HG03060 (cell line): ENCODE results near the gene UBR3.
"Not testable (repeated sequence)": the region's sequence is repeated elsewhere in the genome, so short reads cannot be mapped to it uniquely, and the experiment has no call there.

ENCODE experiments used
- ATAC-seq: cut with Tn5 transposase; IDR thresholded peaks from one replicate; pipeline ENCODE4 v1.9.1; 2021; ENCODE audit warnings: low read depth, moderate number of reproducible peaks; ENCODE audit not compliant: unreplicated experiment

Gene UBR3

DNA sequence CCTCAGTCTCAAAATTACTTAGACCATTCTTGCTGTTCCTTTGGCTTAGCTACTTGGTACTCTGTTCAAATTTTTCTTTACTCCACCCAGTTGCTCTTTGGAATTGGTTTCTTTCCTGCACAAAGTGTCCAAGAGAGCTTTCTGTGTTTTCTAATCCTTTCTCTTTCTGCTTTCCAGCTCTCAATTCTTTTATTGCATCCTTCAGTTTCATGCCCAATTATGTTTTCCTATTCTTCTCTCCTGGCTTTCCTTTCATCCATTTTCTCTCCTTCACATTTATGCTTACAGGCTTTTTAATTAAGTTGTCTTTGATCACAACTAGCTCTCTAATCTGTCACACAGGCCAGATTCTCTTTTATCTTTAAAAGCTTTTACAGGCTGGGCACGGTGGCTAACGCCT is 38.2 kb downstream of the UBR3 start:
- ATAC-seq = no peak

DNA sequence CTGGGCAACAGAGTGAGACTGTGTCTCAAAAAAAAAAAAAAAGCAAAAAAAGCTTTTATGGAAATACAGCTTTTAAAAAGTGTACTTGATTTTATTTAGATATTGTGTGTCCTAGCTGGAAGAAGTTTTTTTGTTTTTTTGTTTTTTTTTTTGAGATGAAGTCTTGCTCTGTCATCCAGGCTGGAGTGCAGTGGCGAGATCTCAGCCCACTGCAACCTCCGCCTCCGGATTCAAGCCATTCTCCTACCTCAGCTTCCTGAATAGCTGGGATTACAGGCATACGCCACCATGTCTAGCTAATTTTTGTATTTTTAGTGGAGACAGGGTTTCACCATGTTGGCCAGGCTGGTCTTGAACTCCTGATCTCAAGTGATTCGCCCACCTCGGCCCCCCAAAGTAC is 39.0 kb downstream of the UBR3 start:
- not testable (repeated sequence) for ATAC-seq

DNA sequence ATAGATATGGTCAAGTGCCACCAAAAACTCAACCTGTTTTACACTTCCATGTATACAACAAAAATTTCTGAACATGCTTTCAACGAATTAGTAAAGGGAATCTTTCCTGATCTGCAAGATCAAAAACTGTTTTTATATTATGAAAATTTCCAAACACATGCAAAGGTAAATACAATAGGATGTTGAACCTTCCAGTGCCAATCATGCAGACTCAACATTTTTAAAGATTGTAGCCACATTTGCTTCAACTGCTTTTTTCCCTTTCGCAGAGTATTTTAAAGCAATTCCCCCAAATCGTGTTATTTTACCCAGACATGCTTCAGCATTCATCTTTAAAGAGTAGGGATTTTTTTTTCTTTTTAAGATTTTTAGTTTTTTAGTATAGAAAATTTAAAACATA is 40.3 kb downstream of the UBR3 start:
- ATAC-seq = no peak

DNA sequence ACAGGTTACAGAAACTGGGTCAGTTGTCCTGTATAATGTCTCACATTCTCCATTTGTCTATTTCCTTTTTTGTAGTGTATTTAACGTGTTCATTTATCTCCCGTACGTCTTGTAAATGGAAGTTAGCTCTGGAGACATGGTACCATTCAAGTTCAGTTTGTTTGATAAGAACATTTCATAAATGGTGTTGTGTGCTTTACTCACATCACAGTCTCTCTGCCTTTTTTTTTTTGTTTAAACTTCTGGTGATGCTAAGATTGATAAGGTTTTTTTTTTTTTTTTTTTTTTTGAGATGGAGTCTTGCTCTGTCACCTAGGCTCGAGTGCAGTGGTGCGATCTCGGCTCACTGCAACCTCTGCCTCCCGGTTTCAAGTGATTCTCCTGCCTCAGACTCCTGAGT is 41.7 kb downstream of the UBR3 start:
- ATAC-seq = no peak

DNA sequence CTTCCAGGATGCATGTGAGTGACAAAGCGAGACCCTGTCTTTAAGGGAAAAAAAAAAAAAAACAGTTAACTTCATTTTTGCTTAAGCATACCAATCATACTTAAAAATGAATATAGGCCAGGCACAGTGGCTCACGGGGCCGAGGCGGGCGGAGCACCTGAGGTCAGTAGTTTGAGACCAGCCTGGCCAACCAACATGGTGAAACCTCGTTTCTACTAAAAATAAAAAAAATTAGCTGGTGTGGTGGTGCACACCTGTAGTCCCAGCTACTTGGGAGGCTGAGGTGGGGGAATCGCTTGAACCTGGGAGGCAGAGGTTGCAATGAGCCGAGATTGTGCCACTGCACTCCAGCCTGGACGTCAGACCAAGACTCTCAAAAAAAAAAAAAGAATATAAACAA is 44.1 kb downstream of the UBR3 start:
- ATAC-seq = not testable (repeated sequence)

DNA sequence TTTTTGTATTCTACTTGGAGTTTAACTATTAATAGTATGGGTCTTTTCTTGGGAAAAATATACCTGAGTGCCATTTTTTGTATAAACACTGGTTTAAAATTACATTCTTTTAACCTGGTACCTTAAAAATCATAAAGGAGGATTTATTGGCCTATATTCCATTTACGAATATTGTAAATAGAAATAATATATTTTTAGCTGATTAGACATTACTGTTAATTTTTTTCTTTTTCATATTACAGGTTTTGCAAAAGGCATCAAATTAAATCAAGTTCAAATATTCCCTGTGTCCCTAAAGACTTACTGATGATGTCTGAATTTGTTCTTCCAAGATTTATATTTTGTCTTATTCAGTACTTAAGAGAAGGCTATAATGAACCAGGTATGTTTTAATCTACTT is 44.7 kb downstream of the UBR3 start:
- ATAC-seq = no peak

DNA sequence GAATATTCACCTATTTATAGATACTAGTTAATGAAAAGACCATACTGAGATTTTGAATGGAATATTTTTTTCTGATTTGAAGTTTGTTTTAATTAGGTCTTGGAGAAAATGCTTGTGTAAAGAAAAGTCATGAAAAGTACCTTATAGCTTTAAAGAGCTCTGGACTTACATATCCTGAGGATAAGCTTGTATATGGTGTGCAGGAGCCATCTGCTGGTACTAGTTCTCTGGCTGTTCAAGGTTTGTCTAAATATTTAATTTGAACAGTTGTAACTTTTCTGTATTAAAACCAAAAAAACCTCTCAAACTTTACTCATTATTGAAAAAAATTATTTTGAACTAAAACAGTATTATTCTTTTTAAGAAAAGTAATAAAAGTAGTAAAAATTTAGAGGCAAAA is 50.1 kb downstream of the UBR3 start:
- no peak for ATAC-seq

DNA sequence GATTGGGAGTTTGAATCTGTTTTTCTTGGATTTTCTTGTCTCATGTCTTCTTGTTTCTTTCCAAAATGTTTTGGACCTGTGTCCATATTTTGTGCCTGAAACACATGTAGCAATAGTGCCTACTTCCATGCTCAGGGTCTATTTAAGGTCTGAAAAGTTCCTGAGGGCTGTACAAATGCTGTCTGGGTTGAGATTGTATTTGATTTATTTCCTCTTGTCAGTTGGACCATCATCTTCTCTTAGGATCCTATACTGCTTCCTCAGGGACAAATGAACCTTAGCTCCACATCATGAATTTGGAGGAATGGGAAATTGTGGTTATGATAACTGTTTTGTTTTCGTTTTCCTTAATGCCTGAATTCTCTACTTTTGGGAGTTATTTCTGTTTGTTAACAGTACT is 59.9 kb downstream of the UBR3 start:
- ATAC-seq = no peak

DNA sequence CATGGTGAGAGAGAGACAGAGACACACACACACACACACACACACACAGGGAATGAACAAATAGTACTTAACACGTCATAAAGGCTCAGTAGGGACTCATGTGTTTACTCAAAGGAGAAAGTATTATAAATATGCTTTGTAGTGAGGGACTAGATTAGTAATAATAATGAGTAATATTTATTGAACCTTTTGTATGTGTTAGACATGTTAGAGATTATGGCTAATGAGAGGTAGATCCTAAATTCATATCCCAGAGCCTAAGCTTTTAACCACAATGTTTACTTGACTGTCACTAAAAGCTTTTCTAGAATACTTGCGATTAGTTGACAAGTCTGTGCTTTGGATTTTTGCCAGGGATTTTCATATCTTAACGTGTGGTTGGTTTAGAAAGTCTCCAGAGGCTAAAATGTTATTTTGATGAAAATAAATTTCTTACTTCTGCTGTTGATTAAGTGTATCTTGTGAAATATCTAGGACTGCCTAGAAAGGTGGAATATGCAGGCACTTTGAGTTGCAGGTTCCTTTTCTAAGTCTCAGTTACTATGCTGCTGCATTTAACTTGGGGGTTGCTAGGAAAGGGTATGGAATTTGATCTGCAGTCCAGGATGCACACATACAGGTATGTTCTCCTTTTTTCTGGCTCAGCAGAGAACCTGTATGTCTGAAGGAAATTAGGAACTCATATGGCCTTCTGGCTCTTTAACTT is 64.5 kb downstream of the UBR3 start:
- no peak for ATAC-seq

DNA sequence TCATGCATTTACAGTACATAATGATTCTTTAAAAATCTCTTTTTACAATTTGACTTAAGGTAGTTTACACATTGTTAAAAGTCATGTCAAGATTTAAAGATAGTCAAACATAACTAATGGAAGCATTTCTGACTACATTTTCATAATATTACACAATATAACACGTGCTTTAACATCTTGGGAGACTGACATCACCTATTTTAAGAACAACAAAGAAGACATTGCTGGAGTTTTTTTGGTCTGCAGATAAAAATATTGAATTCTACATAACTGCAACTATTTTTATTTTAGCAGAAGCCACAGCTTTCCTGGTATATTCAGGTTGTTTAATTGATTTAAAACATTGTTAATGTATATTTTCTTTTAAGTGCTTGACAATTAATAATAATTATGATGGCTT is 65.7 kb downstream of the UBR3 start:
- no peak for ATAC-seq

DNA sequence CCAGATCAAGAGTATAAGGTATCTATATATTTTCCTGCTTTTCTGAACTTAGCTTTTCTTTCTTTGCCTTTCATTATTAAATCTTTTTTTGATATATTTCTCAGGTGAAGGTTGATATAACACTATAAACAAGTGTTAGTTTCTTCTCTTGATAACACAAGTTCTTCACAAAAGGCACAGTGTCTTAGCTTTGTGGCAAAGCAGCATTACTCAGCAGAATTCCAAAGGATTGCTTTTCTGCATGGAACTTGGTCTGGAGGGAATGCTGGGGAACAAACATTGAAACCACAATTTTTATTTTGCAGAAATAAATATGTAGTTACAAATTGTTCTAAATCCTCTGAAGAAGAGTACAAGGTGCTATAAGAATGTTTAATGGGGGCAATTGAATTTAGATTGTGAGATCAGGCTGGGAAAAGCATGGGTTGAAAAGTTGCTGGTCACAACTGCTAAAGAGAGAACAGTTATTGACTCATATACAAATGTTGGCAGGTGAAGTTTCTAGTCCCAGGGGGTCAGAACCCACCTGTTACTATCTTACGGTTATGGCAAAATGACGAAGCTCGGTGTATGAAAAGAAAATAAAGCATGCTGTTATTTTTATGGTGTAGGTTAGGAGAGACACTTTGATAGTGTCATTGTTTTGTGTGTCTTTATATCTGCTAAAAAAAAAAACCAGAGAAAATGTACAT is 68.2 kb downstream of the UBR3 start:
- no peak for ATAC-seq

DNA sequence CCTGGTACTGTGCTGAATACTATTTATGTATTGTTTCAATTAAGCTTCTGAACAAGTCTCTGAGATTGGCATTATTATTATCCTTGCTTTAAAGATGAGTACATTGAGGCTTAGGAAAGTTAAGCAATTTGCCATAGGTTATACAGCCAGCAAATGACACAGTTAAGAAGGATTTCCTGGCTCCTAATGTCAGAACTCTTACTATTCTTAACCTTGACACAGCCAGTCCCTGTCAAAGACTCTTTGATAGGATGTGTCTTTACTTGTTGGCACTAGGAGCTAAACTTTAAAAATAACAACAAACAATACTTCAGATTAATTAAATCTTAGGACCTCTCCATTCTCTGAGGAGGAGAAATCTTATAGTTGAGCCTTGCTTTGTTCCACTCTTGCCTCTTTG is 70.6 kb downstream of the UBR3 start:
- no peak for ATAC-seq

DNA sequence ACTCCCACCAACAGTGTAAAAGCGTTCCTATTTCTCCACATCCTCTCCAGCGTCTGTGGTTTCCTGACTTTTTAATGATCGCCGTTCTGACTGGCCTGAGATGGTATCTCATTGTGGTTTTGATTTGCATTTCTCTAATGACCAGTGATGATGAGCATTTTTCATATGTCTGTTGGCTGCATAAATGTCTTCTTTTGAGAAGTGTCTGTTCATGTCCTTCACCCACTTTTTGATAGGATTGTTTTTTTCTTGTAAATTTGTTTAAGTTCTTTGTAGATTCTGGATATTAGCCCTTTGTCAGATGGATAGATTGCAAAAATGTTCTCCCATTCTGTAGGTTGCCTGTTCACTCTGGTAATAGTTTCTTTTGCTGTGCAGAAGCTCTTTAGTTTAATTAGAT is 72.8 kb downstream of the UBR3 start:
- ATAC-seq = not testable (repeated sequence)

DNA sequence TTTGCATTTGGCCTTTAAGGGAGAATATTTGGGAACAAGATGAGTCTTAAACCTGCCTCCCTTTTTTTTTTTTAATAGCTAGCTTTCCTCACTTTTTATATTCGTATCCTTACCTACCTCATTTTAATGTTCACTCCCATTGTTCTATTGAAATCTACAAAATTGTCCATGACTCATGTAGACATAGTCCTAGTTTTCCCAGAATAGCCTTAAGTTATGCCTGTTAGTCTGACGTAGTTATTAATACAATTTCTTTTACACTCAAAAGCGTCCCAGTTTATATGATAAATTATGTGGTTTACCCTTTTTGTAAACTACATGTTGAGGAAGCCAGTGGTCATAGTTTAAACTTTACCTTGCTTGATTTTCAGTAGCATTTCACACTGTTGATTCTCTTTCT is 73.4 kb downstream of the UBR3 start:
- no peak for ATAC-seq

DNA sequence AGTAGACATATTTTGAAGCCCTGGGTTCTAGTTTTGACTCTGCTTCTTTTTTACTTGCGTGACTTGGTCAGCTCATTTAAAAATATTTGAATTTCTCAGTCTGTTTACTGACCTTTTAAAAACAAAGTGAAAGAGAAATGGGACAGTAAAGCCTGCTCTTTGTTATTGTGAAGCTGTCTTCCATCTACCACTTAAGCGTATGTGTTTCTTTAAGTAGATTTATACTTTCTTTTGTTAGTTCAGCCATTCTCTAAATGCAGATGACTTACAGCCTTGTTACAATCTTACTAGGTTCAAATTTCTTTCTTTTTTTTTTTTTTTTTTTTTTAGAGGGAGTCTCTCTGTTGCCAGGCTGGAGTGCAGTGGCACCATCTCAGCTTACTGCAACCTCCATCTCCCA is 79.5 kb downstream of the UBR3 start:
- ATAC-seq = no peak

DNA sequence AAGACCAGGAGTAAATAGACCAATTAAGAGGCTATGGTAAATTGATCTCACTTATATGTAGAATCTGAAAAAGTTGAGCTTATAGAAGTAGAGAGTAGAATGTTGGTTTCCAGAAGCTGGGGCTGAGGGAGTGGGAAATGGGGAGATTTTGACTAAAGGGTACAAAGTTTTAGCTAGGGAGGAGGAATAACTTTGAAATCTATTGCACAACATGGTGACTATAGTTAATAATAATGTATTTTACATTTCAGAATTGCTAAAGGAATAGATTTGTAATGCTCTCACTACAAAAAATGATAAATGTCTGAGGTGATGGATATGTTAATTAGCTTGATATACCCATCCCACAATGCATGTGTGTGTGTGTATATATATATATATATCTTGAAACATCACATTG is 82.1 kb downstream of the UBR3 start:
- ATAC-seq = no peak

DNA sequence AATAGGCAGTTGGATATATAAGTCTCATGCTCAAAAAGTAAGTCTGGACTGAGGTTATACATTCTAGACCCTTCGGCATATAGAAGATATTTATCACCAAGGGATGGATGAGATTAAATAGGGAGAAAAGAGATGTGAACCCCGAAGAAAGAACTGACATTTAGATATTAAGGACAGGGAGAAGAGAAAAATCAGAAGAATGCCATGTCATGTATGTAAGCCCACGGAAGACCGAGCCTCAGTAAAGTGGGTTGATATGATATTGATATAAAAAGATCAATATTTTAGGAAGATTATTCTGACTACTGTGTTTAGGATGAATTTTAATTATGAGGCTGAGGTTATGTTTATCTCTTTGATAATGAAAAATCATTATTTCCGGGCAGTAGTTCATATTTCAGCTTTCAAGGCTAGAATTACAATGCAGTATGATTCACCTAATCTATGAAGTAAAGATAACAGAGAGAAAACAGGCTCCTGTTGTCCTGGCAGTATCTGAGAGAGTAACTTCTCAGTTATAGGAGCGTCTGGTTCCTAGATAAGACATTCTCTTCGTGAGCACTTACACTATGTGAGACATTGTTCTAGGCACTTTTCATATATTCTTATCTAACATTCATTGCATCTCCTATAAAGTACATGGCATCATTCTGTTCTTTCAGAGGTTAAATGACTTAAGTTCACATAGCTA is 83.0 kb downstream of the UBR3 start:
- no peak for ATAC-seq

DNA sequence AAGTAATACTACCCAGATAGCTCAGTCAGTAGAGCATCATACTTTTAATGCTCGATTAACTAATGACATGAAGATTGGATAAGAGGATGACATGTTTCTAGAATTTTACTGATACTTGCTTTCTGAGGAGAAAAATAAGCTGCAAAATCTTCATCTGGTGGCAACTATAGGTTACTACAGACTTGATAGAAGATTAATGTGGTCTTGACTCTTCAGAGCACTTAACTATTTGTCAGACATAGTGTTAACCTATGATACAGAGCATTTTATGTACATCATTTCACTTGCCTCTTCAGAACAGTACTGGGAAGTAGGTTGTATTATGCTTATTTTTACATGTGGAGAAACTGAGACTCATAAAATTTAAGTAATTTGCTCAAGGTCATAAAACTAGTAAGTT is 83.9 kb downstream of the UBR3 start:
- no peak for ATAC-seq

DNA sequence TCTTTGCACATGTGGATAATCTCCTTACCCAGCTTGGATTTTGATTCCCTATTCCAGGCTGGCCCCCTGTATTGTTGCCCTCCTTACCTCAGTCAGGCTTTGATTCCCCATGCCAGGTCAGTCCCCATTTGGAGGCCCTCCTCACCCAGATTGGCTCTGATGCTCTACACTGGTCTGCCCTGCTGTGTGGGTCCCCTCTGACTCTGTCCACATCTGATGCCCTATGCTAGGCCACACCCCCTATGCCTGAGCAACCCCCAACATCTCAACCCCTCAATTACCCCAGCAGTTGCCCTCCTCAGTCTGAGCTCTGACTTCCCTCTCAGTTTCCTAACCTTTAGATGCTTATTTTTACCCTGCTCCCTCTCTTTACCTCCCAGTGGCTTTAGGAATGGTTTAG is 89.4 kb downstream of the UBR3 start:
- no peak for ATAC-seq

DNA sequence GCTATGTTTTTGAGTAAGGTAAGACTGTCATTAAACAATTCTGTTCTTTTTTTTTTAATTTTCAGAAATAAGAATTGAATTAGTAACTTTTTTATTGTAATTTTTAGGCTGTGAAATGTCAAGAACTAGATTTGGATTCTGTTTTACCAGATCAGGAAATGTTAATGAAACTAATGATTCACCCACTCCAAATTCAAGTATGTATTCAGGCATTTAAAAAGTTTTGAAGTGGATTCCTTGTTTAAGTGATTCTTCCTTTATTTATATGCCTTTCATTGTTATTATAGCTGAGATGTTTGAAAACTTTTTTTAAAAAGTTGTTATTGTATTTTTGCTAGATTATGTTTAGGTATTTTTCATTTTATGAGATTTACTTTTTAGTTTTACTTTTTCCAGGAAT is 96.7 kb downstream of the UBR3 start:
- no peak for ATAC-seq

DNA sequence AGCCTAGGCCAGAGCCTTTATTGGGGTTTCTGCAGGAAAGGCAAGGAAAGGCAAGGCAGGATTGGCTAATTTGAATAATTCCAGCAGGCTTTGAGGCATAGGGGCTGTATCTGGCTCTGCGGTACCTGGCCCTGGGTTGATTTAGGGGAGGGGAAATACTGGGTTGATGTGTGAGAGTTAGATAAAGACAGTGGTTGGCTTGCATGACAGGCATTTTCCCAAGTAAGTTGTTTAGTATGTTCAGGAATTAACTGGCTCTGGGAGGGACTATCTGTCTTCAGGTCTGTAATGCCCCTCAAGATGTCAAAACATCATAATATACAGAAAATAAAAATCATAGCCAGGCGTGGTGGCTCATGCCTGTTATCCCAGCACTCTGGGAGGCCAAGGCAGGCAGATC is 98.7 kb downstream of the UBR3 start:
- ATAC-seq = no peak

DNA sequence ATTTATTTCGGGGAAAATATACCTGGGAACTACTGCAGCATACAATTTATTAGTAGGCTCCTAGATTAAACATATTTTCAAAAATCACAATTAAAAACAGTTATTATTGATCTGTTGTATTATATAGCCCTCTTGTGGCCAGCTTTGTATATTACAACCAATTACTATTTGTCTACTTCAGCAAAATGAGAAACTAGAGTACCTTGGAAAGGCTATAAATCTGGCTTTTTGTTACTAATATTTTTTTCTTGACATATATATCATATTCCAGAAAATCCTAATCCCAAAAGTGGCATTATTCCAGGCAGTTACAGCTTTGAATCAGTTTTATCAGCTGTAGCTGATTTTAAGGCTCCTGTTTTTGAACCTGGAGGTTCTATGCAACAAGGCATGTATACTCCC is 101.2 kb downstream of the UBR3 start:
- ATAC-seq = no peak
